ENCODE results near the gene CNN2. TPM values are rescaled to one million over a fixed set of nuclear protein-coding genes. Genes with fewer than 3 reads are reported as not detected.

The CNN2 gene
- total RNA-seq, 2 donors from 2014 or later: 47.8 to 48.5 TPM

GRCh38 chr19:1088416-1089010, 62.1 kb downstream of the CNN2 start:
- no peak overlapping the region for H3K4me3 ChIP-seq
- no peak for TF ChIP-seq CTCF (IDR thresholded peaks at IDR 0.05)
- peak; percentile 71 for DNase-seq (ENCODE audit: low spot score)
- no peaks in the 10 kb centered on the region for H3K9me3 ChIP-seq
- H3K36me3 ChIP-seq: peaks cover 45% of the 10 kb centered on the region
- no peaks in the 10 kb centered on the region for H3K27me3 ChIP-seq
- H3K27ac ChIP-seq: peak overlapping the region; percentile 16 to 66
- peaks cover 0 to 18% of the 10 kb centered on the region in 2 donors for H3K4me1 ChIP-seq

Other genes starting within 250 kb of the CNN2 start
- 10 to 100 TPM; 49.4 to 73.9 TPM for gene PTBP1, start 229.2 kb upstream of the CNN2 start, total RNA-seq
- gene PLPPR3, start 204.7 kb upstream of the CNN2 start, total RNA-seq: not detected
- gene AZU1, start 198.8 kb upstream of the CNN2 start, total RNA-seq: not detected
- not detected for gene PRTN3, start 185.6 kb upstream of the CNN2 start, total RNA-seq
- under 1 TPM; 0.67 to 0.83 TPM for gene ELANE, start 174.3 kb upstream of the CNN2 start, total RNA-seq
- gene CFD, start 166.9 kb upstream of the CNN2 start, total RNA-seq: 100 to 1,000 TPM; 133 to 652 TPM
- gene MED16, start 133.4 kb upstream of the CNN2 start, total RNA-seq: 10 to 100 TPM; 17.7 to 26.5 TPM
- not detected for gene RNU6-9, start 133.1 kb upstream of the CNN2 start, total RNA-seq
- 10 to 100 TPM; 19.5 to 30.4 TPM for gene R3HDM4, start 113.4 kb upstream of the CNN2 start, total RNA-seq
- gene KISS1R, start 109.3 kb upstream of the CNN2 start, total RNA-seq: not detected
- gene ARID3A, start 100.6 kb upstream of the CNN2 start, total RNA-seq: 1 to 10 TPM; 1.7 to 3.4 TPM
- gene WDR18, start 42.3 kb upstream of the CNN2 start, total RNA-seq: 10 to 100 TPM; 13.3 to 24.9 TPM
- under 1 TPM in 1 of 2 donors, not detected in 1; 0.12 TPM for gene GRIN3B, start 26.2 kb upstream of the CNN2 start, total RNA-seq
- gene TMEM259, start 5.5 kb upstream of the CNN2 start, total RNA-seq: 100 to 1,000 TPM; 129 to 170 TPM
- not detected for gene RNU6-2, start 5.1 kb upstream of the CNN2 start, total RNA-seq
- 1 to 10 TPM; 4.8 to 5.9 TPM for gene ABCA7, start 13.5 kb downstream of the CNN2 start, total RNA-seq
- gene ARHGAP45, start 40.6 kb downstream of the CNN2 start, total RNA-seq: 10 to 100 TPM in 1 of 2 donors, 1 to 10 TPM in 1; 5.2 to 12.8 TPM
- 100 to 1,000 TPM; 149 to 252 TPM for gene POLR2E, start 68.8 kb downstream of the CNN2 start, total RNA-seq
- 100 to 1,000 TPM; 404 to 529 TPM for gene GPX4, start 77.4 kb downstream of the CNN2 start, total RNA-seq
- 10 to 100 TPM; 14.7 to 17.7 TPM for gene SBNO2, start 147.7 kb downstream of the CNN2 start, total RNA-seq
- gene STK11, start 179.2 kb downstream of the CNN2 start, total RNA-seq: 10 to 100 TPM; 62.0 to 64.7 TPM
- 1 to 10 TPM; 2.4 to 2.6 TPM for gene CBARP, start 211.4 kb downstream of the CNN2 start, total RNA-seq
- 100 to 1,000 TPM; 193 to 269 TPM for gene ATP5F1D, start 215.1 kb downstream of the CNN2 start, total RNA-seq
- 10 to 100 TPM; 42.1 to 42.2 TPM for gene MIDN, start 222.0 kb downstream of the CNN2 start, total RNA-seq
- gene CIRBP, start 242.7 kb downstream of the CNN2 start, total RNA-seq: 100 to 1,000 TPM; 288 to 385 TPM
- 10 to 100 TPM; 28.9 to 29.8 TPM for gene FAM174C, start 248.9 kb downstream of the CNN2 start, total RNA-seq

All from right atrium auricular region (tissue), 2 donors.